T1000 (cell line): ENCODE results near the gene TYW1B.
"Not testable (repeated sequence)": the region's sequence is repeated elsewhere in the genome, so short reads cannot be mapped to it uniquely, and the experiment has no call there.

Experiments used
- DNase-seq: peaks from one replicate; lab custom pipeline; 2025; ENCODE audit warnings: mixed read lengths; lab: John Stamatoyannopoulos, UW

The TYW1B gene

DNA sequence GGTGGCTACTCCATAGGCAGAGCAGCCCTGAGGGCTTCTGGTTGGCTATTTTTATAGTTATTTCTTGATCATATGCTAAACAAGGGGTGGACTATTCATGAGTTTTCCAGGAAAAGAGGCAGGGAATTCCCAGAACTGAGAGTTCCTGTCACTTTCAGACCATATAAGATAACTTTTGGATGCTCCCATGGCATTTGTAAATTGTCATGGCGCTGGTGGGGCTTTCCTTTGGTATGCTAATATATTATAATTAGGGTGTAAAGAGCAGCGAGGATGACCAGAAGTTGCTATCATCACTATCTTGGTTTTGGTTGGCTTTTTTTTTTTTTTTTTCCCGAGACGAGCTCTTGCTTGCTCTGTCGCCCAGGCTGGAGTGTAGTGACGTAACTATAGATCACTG, 272.8 kb downstream of the TYW1B start:
- DNase-seq: not testable (repeated sequence)

- not testable (repeated sequence) for DNase-seq
These were observed 273.6 kb downstream of the TYW1B start for GRCh38 chr7:72554401-72554800.

GRCh38 chr7:72550454-72550853, 277.5 kb downstream of the TYW1B start:
- not testable (repeated sequence) for DNase-seq

- DNase-seq: not testable (repeated sequence)
These were observed 281.3 kb downstream of the TYW1B start for GRCh38 chr7:72546586-72547237.

DNA sequence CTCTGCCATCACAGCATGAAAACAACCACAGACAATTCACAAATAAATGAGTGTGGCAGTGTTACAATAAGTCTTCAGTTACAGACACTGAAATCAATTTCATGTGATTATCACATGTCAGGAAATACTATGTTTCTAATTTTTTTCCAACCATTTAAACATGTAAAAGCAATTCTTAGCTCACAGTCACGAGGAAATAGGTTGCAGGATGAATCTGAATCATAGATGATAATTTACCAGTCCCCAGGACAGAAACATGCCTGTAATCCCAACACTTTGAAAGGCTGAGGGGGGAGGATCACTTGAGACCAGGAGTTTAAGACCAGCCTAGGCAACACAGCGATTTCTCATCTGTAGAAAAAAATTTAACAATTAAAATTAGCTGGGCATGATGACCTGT, 283.5 kb downstream of the TYW1B start:
- DNase-seq: not testable (repeated sequence)

DNA sequence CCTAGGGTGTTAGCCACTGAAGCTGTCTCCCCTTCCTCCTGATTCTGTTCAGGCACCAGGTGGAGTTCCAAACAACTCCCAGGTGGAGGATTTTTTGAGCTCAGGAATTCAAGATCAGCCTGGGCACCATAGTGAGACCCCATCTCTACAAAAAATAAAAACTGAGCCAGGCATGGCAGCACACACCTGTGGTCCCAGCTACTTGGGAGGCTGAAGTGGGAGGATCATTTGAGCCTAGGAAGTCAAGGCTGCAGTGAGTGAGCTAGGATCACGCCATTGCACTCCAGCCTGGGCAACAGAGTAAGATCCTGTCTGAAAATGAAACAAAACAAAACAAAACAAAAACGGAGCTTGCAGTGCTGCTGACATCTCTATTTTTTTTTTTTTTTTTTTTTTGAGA, 287.1 kb downstream of the TYW1B start:
- no peak for DNase-seq

DNA sequence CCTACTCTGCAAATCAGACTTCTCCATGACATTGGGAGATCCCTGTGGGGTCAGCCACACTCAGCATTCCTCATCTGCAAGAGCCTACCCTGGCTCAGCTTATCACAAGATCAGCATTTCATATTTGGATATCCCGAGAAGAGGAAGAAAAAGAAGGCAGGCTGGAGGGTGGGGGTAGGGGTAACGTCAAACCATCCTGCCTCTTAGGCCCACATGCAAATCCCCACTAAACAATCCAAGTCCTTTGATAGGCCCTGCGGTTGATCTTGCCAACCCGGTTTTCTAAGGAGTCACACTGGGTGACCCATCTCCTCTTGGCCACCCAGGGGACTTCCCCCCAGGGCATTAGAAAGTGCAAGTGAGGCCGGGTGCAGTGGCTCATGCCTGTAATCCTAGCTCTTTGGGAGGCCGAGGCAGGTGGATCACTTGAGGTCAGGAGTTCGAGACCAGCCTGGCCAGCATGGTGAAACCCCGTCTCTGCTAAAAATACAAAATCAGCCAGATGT, 287.8 kb downstream of the TYW1B start:
- no peak for DNase-seq

- DNase-seq: no peak
These were observed 288.3 kb downstream of the TYW1B start for GRCh38 chr7:72539702-72540101.

- no peak for DNase-seq
These were observed 289.1 kb downstream of the TYW1B start for GRCh38 chr7:72538856-72539255.

DNA sequence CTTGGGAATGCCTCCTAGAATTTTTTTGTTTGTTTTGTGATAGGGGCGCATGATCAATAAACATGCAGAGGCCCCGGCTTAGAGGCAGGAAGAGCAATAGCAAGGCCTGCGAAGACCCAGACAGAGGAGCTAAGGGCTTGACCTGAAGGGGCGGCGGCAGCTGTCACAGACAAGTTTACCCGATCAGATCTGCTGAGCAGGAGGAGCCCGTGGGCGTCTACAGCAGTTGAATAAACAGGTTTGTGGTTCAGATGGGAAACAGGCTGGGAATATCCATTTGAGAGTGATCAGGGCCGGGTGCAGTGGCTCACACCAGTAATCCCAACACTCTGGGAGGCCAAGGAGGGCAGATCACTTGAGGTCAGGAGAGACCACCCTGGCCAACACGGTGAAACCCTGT, 289.9 kb downstream of the TYW1B start:
- no peak for DNase-seq

GRCh38 chr7:72536038-72536437, 292.0 kb downstream of the TYW1B start:
- DNase-seq: not testable (repeated sequence)

GRCh38 chr7:72531048-72531447, 297.0 kb downstream of the TYW1B start:
- DNase-seq: not testable (repeated sequence)
